ENCODE data around the gene TMEM8B. TPM values are rescaled to one million over a fixed set of nuclear protein-coding genes. Genes with fewer than 3 reads are reported as not detected.

TMEM8B gene
- polyA plus RNA-seq, 1 of the 3 experiments (the other 2 are of a cell fraction), result 5.8 TPM

DNA sequence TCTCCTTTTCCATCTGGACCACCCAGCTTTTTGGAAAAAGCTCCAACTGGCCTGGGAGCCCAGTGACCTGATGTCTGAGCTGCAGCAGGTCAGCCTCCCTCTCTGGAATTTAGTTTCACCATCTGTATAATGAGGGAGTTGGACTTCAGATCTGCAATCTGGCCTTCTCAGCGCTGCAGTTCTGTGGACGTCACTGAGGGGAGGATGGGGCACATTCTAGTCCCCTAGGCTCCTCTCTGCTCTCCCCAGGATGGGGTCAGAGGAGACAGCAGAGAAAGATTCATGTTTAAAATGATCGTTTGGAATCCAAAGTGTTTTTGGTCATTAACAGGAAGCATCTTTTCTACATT is 30.9 kb downstream of the TMEM8B start:
- 59% methylated on average over 3 of the region's 3 CpGs for WGBS (ENCODE audit: low lambda C conversion rate)
- no peak overlapping the region for H3K4me2 ChIP-seq
- H3K9ac ChIP-seq, result no peak overlapping the region
- peaks cover 0 to 9% of the 10 kb centered on the region in 2 experiments; a peak in 1 of 4 replicates for H3K4me1 ChIP-seq (ENCODE audit: control insufficient read depth in 1 of 2, insufficient read depth in 2 of 2, low read depth in 1 of 2, low read length in 1 of 2)
- H4K20me1 ChIP-seq (ENCODE audit: insufficient read depth), result no peaks in the 10 kb centered on the region
- ChIA-PET POLR2A (no interaction called here), CTCF (interaction anchor here (1.2 to 4.9 kb wide), 6 partner anchors 11 to 89 kb away, joined by 3 to 25 read pairs (median 6); no protein-coding TSS in a partner anchor)
- H3K36me3 ChIP-seq (replicated peaks in 1 of 2; ENCODE audit: control insufficient read depth in 1 of 2, insufficient read depth in 2 of 2, low read length in 1 of 2), result no peaks in the 10 kb centered on the region
- H3K9me2 ChIP-seq, result no peaks in the 10 kb centered on the region
- no peak overlapping the region for H3K27ac ChIP-seq (ENCODE audit: low read depth in 2 of 2, low read length in 1 of 2)
- TF ChIP-seq RXRA (IDR thresholded peaks at IDR 0.05; ENCODE audit: borderline replicate concordance, low read depth) (no peak), SMC3 (IDR thresholded peaks at IDR 0.05; ENCODE audit: low read depth, low read length) (no peak), FOXM1 (IDR thresholded peaks at IDR 0.05; ENCODE audit: low read depth) (no peak), FOSL2 (IDR thresholded peaks at IDR 0.05; ENCODE audit: borderline replicate concordance, low read depth) (no peak), YY1 (IDR thresholded peaks at IDR 0.05; ENCODE audit: low read depth) (no peak)
- H3K4me3 ChIP-seq (ENCODE audit: low read depth in 2 of 2, low read length in 1 of 2), result no peak overlapping the region
- H3K9me3 ChIP-seq, result no peaks in the 10 kb centered on the region
- H2AFZ ChIP-seq (ENCODE audit: low read depth), result no peak overlapping the region
- DNase-seq, result no peak
- H3F3A ChIP-seq (replicated peaks; ENCODE audit: insufficient read depth), result no peaks in the 10 kb centered on the region
- no peaks in the 10 kb centered on the region; the same call in 1 of the 2 replicates for H3K27me3 ChIP-seq (ENCODE audit: insufficient read depth)
- no peaks in the 10 kb centered on the region for H3K79me2 ChIP-seq (ENCODE audit: insufficient read depth)

DNA sequence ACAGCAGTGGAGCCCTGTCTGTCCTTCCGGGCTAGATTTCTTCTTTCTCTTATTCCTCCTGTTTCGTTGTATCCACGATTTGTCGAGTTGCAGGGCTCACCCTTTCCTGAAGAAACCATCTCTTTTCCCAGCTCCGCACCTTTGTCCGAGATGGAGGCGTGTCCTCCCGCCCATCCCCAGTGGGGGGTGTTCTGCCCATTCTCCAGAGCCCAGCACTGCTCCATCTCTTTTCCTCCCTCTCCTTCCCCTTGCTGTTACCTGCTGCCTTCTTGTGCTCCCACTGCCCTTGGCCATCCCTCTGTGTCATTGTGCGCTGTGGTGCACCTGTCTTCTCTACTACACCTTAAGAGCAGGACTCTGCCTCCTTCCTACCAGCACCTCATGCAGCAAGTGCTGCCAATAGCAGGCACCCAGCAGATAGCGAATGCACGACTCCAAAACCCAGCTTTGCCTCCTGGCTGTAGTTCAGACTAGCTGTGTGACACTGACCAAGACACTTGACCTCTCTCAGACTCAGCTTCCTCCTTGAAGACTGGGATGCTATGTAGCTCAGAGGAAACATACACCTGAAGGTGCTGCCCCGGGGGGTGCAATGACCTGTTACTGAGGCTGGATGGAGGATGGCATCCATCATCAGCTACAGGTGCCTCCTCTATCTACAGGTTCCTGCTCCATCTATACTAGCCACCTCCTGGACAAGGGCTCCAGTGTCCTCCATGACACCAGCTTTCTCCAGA is 32.3 kb downstream of the TMEM8B start:
- Histone ChIP-seq H3K4me1 (ENCODE audit: control insufficient read depth in 1 of 2, insufficient read depth in 2 of 2, low read depth in 1 of 2, low read length in 1 of 2) (peaks cover 0 to 9% of the 10 kb centered on the region in 2 experiments; a peak in 1 of 4 replicates), H3K4me2 (no peak overlapping the region), H3K9ac (no peak overlapping the region), H3F3A (replicated peaks; ENCODE audit: insufficient read depth) (no peaks in the 10 kb centered on the region), H3K27me3 (ENCODE audit: insufficient read depth) (no peaks in the 10 kb centered on the region; the same call in 1 of the 2 replicates), H3K9me3 (no peaks in the 10 kb centered on the region), H3K79me2 (ENCODE audit: insufficient read depth) (no peaks in the 10 kb centered on the region), H3K27ac (ENCODE audit: low read depth in 2 of 2, low read length in 1 of 2) (no peak overlapping the region), H3K9me2 (no peaks in the 10 kb centered on the region), H3K4me3 (ENCODE audit: low read depth in 2 of 2, low read length in 1 of 2) (no peak overlapping the region), H2AFZ (ENCODE audit: low read depth) (no peak overlapping the region), H4K20me1 (ENCODE audit: insufficient read depth) (no peaks in the 10 kb centered on the region), H3K36me3 (replicated peaks in 1 of 2; ENCODE audit: control insufficient read depth in 1 of 2, insufficient read depth in 2 of 2, low read length in 1 of 2) (no peaks in the 10 kb centered on the region)
- 58% methylated on average over 12 of the region's 12 CpGs for WGBS (ENCODE audit: low lambda C conversion rate)
- no peak for DNase-seq
- TF ChIP-seq PBX3 (IDR thresholded peaks at IDR 0.05) (no peak), CTCF (IDR thresholded peaks at IDR 0.05) (no peak), MXI1 (IDR thresholded peaks at IDR 0.05; ENCODE audit: low read depth, low read length) (no peak), RFX5 (IDR thresholded peaks at IDR 0.05; ENCODE audit: low read length) (no peak), TEAD4 (IDR thresholded peaks at IDR 0.05; ENCODE audit: borderline replicate concordance, insufficient read depth) (no peak), FOSL2 (IDR thresholded peaks at IDR 0.05; ENCODE audit: borderline replicate concordance, low read depth) (no peak), RAD21 (IDR thresholded peaks at IDR 0.05; ENCODE audit: low read length) (no peak), RXRA (IDR thresholded peaks at IDR 0.05; ENCODE audit: borderline replicate concordance, low read depth) (no peak), TCF12 (IDR thresholded peaks at IDR 0.05) (no peak), POLR2AphosphoS5 (IDR thresholded peaks at IDR 0.05; ENCODE audit: low read depth, low read length) (no peak)
- ChIA-PET CTCF (interaction anchor here (1.1 to 4.9 kb wide), 6 partner anchors 10 to 91 kb away, joined by 4 to 25 read pairs (median 7); no protein-coding TSS in a partner anchor), POLR2A (no interaction called here)

Measured in SK-N-SH (cell line).